Brain microvascular endothelial cell (primary cell): ENCODE measurements around the gene MICAL2.

Experiments
- DNase-seq: peaks from one replicate; pipeline ENCODE4 v3.0.0-alpha.2; 2020
- H3K27ac ChIP-seq: fragments of 250-450 bp; sonication (Bioruptor Pico); 2 replicates; pipeline ENCODE4 v1.5.1; 2020; ENCODE audit warnings: mild to moderate bottlenecking, moderate library complexity
- H3K27me3 ChIP-seq: fragments of 250-450 bp; sonication (Bioruptor Pico); replicated peaks from 2 replicates; pipeline ENCODE4 v1.5.1; 2020; ENCODE audit warnings: mild to moderate bottlenecking
- H3K36me3 ChIP-seq: fragments of 250-450 bp; sonication (Bioruptor Pico); replicated peaks from 2 replicates; pipeline ENCODE4 v1.5.1; 2020; ENCODE audit warnings: mild to moderate bottlenecking
- H3K4me3 ChIP-seq: 2 replicates; pipeline ENCODE4 v1.5.1; 2011; ENCODE audit warnings: low read depth, mild to moderate bottlenecking, control low read depth, low read length, moderate library complexity
- in situ Hi-C: cut with HindIII; loops from 2 replicates; pipeline ENCODE4 v1.10.0; 2017; ENCODE audit warnings: low sequenced_read_pairs, low pct_ligation_motif_present
- TF ChIP-seq, protein P1 (sequence below): IDR thresholded peaks from 2 replicates; pipeline ENCODE4 v1.5.1; 2011; ENCODE audit warnings: low read depth, mild to moderate bottlenecking, moderate library complexity, low read length, control low read depth, inconsistent platforms; ENCODE audit errors: missing control alignments

MICAL2 gene

DNA sequence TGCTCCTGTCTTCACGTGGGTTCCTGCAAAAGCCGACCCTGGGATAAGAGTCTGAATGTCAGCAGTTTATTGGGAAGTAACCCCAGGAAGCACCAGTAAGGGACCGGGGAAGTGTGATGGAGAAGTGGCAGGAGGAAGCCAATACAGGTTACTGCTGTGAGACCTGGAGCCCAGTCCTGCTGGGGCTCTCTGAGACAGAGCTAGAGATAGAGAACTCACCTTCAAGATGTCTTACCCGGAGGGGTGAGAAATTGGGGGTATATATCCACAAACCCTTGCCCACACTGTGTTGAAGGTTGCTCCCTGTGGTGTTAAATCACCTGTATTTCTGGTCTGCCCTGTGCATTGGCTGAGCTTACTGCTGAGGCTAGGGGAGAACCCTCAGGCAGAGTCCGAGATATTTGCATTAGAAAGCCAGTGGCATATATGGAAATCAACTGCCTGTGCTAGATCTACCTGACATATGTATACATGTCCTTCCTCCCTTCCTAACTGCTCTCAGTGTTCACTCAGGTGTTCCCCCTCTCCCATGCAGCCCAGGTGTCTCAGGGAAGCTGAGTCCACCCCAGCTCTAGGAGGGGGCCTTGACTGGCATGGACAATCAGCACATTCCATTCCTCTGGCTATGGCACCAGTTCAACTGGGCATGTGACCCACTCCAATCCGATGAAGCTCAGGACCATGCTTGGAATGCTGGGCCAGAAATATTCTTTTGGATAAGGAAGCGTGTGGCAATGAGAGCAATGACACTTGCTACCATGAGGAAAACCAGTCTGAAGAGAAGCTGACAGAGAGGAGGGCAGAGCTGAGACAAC, 6.8 kb upstream of the MICAL2 start:
- in situ Hi-C loops, result no loop called here

DNA sequence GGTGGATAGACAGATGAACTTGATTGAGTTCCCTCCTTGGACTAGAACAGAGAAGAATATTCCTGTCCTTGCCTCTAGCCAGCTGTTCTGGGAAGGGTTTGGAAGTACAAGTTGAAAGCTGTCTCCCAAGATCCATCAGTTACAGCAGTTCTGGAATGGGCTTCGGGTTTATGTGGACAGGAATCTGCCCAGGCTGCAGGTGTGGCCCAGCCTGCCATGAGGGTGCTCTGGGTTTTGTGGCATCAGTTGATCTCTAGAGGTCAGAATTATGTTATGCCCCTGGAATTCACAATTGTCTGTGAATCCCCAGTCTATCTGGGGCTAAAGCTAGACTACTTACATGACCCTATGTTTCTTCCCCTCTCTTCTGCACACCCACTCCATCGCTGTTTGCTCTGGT, 4.9 kb upstream of the MICAL2 start:
- in situ Hi-C loops, result no loop called here
- Histone ChIP-seq H3K27ac (no peak overlapping the region), H3K4me3 (no peak overlapping the region), H3K36me3 (no peaks in the 10 kb centered on the region), H3K27me3 (no peaks in the 10 kb centered on the region)
- no peak for DNase-seq
- TF ChIP-seq, protein P1, sequence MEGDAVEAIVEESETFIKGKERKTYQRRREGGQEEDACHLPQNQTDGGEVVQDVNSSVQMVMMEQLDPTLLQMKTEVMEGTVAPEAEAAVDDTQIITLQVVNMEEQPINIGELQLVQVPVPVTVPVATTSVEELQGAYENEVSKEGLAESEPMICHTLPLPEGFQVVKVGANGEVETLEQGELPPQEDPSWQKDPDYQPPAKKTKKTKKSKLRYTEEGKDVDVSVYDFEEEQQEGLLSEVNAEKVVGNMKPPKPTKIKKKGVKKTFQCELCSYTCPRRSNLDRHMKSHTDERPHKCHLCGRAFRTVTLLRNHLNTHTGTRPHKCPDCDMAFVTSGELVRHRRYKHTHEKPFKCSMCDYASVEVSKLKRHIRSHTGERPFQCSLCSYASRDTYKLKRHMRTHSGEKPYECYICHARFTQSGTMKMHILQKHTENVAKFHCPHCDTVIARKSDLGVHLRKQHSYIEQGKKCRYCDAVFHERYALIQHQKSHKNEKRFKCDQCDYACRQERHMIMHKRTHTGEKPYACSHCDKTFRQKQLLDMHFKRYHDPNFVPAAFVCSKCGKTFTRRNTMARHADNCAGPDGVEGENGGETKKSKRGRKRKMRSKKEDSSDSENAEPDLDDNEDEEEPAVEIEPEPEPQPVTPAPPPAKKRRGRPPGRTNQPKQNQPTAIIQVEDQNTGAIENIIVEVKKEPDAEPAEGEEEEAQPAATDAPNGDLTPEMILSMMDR, result no peak

More for the DNA sequence above, 6.8 kb upstream of the MICAL2 start:
- TF ChIP-seq, protein P1, result no peak
- no peak for DNase-seq
- H3K4me3 ChIP-seq, result no peak overlapping the region
- H3K27me3 ChIP-seq, result no peaks in the 10 kb centered on the region
- no peak overlapping the region for H3K27ac ChIP-seq
- no peaks in the 10 kb centered on the region for H3K36me3 ChIP-seq

DNA sequence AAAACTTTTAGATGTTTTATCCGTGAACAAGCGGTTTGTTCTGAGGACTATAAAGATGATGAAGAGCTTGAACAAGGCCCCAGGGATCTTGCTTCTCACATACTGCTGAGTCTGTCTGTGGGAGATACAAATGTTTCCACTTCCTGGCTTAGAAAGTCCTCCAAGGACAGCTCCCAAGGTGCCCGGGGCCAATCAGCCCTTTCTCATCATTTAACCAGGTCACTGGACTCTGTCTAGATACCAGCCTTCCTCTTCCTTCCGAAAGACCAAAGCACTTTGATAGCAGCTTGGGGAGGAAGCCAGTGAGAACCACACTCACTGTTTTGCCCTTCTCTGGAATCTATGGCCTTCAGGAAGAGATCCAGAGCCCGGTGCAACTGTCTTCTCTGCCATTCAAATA, 4.3 kb upstream of the MICAL2 start:
- TF ChIP-seq, protein P1, result no peak
- no peak for DNase-seq

DNA sequence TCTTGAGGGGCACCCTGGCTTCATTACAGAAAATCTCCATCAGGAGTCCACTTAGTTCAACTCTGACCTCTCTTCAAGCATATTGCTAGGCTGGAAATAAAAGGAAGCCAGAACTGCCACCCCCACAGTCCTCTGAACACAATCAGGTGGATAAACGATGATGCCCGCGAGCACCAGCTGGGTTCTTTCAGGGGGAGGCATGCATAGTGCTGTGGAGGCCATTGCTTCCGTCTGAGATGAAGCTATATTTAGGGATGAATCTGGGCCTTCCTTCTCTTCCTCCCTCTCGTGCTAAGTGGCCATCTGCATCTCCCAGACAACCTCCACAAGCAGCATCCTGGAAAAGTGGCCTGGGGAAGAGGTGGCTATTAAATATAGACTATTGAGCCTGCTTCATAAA, 3.9 kb upstream of the MICAL2 start:
- H3K4me3 ChIP-seq, result no peak overlapping the region
- DNase-seq, result no peak
- TF ChIP-seq, protein P1, result no peak
- no peaks in the 10 kb centered on the region for H3K36me3 ChIP-seq
- no peaks in the 10 kb centered on the region for H3K27me3 ChIP-seq
- no peak overlapping the region for H3K27ac ChIP-seq
- in situ Hi-C loops, result no loop called here

More for the DNA sequence above, 4.3 kb upstream of the MICAL2 start:
- no peak overlapping the region for H3K4me3 ChIP-seq
- no peaks in the 10 kb centered on the region for H3K27me3 ChIP-seq
- no peaks in the 10 kb centered on the region for H3K36me3 ChIP-seq
- H3K27ac ChIP-seq, result no peak overlapping the region
- in situ Hi-C loops, result no loop called here

DNA sequence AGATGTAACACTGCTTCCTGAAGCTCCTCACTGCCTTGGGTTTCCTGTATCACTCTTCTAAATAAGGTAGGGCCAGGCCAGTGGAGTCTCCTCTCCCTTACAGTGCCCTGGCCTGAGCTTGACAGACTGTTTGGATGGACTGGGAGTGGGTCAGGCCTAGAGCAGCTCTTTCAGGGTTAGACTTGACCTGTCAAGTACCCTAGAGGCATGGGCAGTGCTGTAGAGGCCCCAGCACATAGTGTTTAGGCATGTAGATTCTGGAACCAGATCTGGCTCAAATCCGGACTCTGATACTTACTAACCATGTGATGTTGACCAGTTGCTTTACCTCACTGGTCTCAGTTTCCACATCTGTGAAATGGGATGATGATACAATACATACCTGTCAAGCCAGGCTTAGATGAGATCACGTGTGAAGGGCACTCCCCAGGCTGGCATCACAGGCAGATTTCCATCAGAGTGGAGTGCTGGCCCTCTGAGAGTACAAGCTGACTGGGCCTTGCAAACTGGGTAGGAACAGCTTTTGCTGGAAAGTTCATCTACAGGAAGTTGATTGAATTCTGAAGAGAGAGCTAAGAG, 1.4 kb upstream of the MICAL2 start:
- Histone ChIP-seq H3K4me3 (no peak overlapping the region), H3K27ac (no peak overlapping the region), H3K27me3 (no peaks in the 10 kb centered on the region), H3K36me3 (peaks cover 2% of the 10 kb centered on the region)
- in situ Hi-C loops, result no loop called here
- no peak for DNase-seq
- TF ChIP-seq, protein P1, result no peak
